Nephron (organoid): ENCODE measurements around the gene CIC.

ENCODE experiments used
- H3K27ac Mint-ChIP-seq, 3 experiments: 2 replicates each; pipeline ENCODE4 v1.8.0; 2020; ENCODE audit warnings: mixed read lengths in 3 of 3, mild to moderate bottlenecking in 2 of 3, moderate library complexity in 1 of 3
- H3K27me3 Mint-ChIP-seq: 2 replicates; pipeline ENCODE4 v1.8.0; 2021; ENCODE audit warnings: low read depth, mild to moderate bottlenecking, moderate library complexity, mixed read lengths
- H3K36me3 Mint-ChIP-seq: 2 replicates; pipeline ENCODE4 v1.8.0; 2020; ENCODE audit warnings: low read depth, mixed read lengths
- H3K4me1 Mint-ChIP-seq: 2 replicates; pipeline ENCODE4 v1.8.0; 2020; ENCODE audit warnings: mixed read lengths
- H3K4me3 Mint-ChIP-seq, 3 experiments: 2 replicates each; pipeline ENCODE4 v1.8.0; 2020; ENCODE audit warnings: mild to moderate bottlenecking in 3 of 3, mixed read lengths in 3 of 3, moderate library complexity in 2 of 3
- H3K9me3 Mint-ChIP-seq: 2 replicates; pipeline ENCODE4 v1.8.0; 2020; ENCODE audit warnings: mixed read lengths
- CTCF ChIP-seq, 3 experiments: fragments of 200-600 bp; sonication (generic); IDR thresholded peaks; one replicate each; pipeline ENCODE4 v1.5.0; 2021; ENCODE audit warnings: antibody characterized with exemption in 3 of 3; ENCODE audit not compliant: unreplicated experiment in 3 of 3

Gene CIC

GRCh38 chr19:42275103-42275502 is 6.1 kb downstream of the CIC start:
- TF ChIP-seq CTCF (IDR thresholded peaks at IDR 0.05; ENCODE audit: unreplicated experiment in 3 of 3) = no peak
- Mint-ChIP-seq H3K27ac (peak overlapping the region; percentile 14 to 59 (median 40)), H3K36me3 (peaks cover 19% of the 10 kb centered on the region), H3K9me3 (no peaks in the 10 kb centered on the region), H3K4me3 (peak overlapping the region in 2 of 3 experiments; percentile 18 to 55), H3K4me1 (peaks cover 52% of the 10 kb centered on the region), H3K27me3 (no peaks in the 10 kb centered on the region)

DNA sequence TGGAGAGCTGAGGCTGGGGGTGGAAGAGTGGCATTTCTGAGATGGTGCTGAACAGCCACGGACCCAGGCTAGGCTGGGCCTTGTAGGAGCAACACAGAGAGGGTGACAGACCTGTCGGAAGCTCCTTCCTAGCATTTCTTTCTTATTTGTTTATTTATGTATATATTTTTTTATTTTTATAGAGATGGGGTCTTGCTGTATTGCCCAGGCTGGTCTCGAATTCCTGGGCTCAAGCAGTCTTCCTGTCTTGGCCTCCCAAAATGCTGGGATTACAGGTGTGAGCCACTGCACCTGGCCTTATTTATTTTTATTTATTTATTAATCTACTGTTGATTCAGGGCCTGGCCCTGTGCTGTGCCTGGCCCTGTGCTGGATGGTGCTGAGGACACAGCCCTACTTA is 6.5 kb downstream of the CIC start:
- H3K9me3 Mint-ChIP-seq = no peaks in the 10 kb centered on the region
- no peaks in the 10 kb centered on the region for H3K27me3 Mint-ChIP-seq
- H3K4me3 Mint-ChIP-seq = peak overlapping the region in 1 of 3 experiments; percentile 31
- H3K27ac Mint-ChIP-seq = peak overlapping the region in 1 of 3 experiments; percentile 82
- peaks cover 48% of the 10 kb centered on the region for H3K4me1 Mint-ChIP-seq
- H3K36me3 Mint-ChIP-seq = peaks cover 19% of the 10 kb centered on the region
- TF ChIP-seq CTCF (IDR thresholded peaks at IDR 0.05; ENCODE audit: unreplicated experiment in 3 of 3) = no peak

- H3K9me3 Mint-ChIP-seq = no peaks in the 10 kb centered on the region
- peak overlapping the region; percentile 4 to 82 (median 21) for H3K27ac Mint-ChIP-seq
- peak overlapping the region in 2 of 3 experiments; percentile 31 to 61 for H3K4me3 Mint-ChIP-seq
- peaks cover 43% of the 10 kb centered on the region for H3K4me1 Mint-ChIP-seq
- no peak for TF ChIP-seq CTCF (IDR thresholded peaks at IDR 0.05; ENCODE audit: unreplicated experiment in 3 of 3)
- H3K27me3 Mint-ChIP-seq = no peaks in the 10 kb centered on the region
- H3K36me3 Mint-ChIP-seq = peaks cover 19% of the 10 kb centered on the region
Observed at GRCh38 chr19:42276284-42276683, 7.2 kb downstream of the CIC start.

GRCh38 chr19:42276821-42277220 is 7.8 kb downstream of the CIC start:
- peaks cover 41% of the 10 kb centered on the region for H3K4me1 Mint-ChIP-seq
- H3K27me3 Mint-ChIP-seq = no peaks in the 10 kb centered on the region
- peak overlapping the region in 2 of 3 experiments; percentile 21 to 39 for H3K4me3 Mint-ChIP-seq
- TF ChIP-seq CTCF (IDR thresholded peaks at IDR 0.05; ENCODE audit: unreplicated experiment in 3 of 3) = no peak
- H3K9me3 Mint-ChIP-seq = no peaks in the 10 kb centered on the region
- peaks cover 19% of the 10 kb centered on the region for H3K36me3 Mint-ChIP-seq
- peak overlapping the region in 2 of 3 experiments; percentile 33 to 82 for H3K27ac Mint-ChIP-seq

DNA sequence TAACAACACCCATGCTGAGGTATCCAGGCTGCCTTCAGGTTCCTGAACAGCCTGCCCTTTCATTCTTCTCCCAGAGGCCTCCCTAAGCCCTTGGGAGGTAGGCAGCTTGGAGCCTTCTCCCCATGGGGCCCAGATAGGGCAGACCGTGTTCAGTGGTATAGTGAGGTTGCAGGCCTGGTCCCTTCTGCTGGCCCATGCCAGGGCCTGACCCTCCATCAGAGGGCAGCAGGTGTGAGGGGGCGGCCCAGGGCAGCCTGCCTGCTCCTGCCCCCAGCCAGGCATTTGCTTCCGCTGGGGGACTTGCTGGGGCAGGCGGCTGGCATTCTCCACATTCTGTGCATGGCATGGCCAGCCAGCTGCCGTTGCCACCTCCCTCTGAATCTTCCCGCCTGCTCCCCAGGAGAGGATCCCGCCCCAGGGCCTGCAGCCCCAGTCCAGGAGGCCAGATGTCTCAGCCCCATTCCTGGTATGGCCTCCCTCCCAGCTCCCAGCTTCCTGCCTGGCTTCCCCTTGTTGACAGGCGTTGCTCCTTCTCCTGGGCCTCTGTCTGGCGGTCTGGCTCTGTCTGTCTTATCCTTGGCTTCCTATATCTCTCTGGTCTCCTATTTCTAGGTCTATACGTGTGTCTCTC is 8.9 kb downstream of the CIC start:
- H3K9me3 Mint-ChIP-seq = no peaks in the 10 kb centered on the region
- peaks cover 19% of the 10 kb centered on the region for H3K36me3 Mint-ChIP-seq
- TF ChIP-seq CTCF (IDR thresholded peaks at IDR 0.05; ENCODE audit: unreplicated experiment in 3 of 3) = no peak
- peak overlapping the region; percentile 93 to 99 (median 96) for H3K27ac Mint-ChIP-seq
- peaks cover 41% of the 10 kb centered on the region for H3K4me1 Mint-ChIP-seq
- peak overlapping the region; percentile 91 to 98 (median 92) for H3K4me3 Mint-ChIP-seq
- H3K27me3 Mint-ChIP-seq = no peaks in the 10 kb centered on the region
